IMR-90 (cell line): ENCODE data around the gene RELL1. TPM values are rescaled to one million over a fixed set of nuclear protein-coding genes. Genes with fewer than 3 reads are reported as not detected.

ENCODE experiments used
- ATAC-seq: fragments of 200-7000 bp; cut with Tn5 transposase; 2 replicates; pipeline ENCODE4 v1.9.1; 2020; ENCODE audit warnings: low read depth, mild to moderate bottlenecking, moderate library complexity
- BruUV-seq: library from RNA; stranded (reverse); fragments of 400-500 nt; replicated peaks from 2 replicates; lab custom pipeline; 2021; lab: Mats Ljungman, UMichigan
- CTCF ChIA-PET: fragments of 300-600 bp; formaldehyde crosslinking; extraction: SDS; loops from one replicate; lab custom pipeline; 2021; ENCODE audit warnings: antibody characterized with exemption; lab: Yijun Ruan, JAX
- POLR2A ChIA-PET: fragments of 300-600 bp; sonication (Branson Sonifier 250); formaldehyde crosslinking; loops from one replicate; lab custom pipeline; 2022; ENCODE audit warnings: antibody characterized with exemption; ENCODE audit not compliant: unreplicated experiment; lab: Charles Lee
- DNase-seq: peaks from one replicate; pipeline ENCODE4 v3.0.0; 2013
- H2AFZ ChIP-seq: replicated peaks from 2 replicates; pipeline ENCODE3; 2013; ENCODE audit warnings: low read length, mild to moderate bottlenecking; ENCODE audit not compliant: poor library complexity
- H2AK5ac ChIP-seq: 2 replicates; pipeline ENCODE4 v1.6.1; 2013; ENCODE audit warnings: low read depth, low read length, inconsistent platforms
- H2AK9ac ChIP-seq: replicated peaks from 2 replicates; pipeline ENCODE3; 2013; ENCODE audit warnings: mild to moderate bottlenecking, low read depth, low read length, moderate library complexity; ENCODE audit not compliant: poor library complexity
- H2BK120ac ChIP-seq: 2 replicates; pipeline ENCODE4 v1.6.1; 2013; ENCODE audit warnings: low read depth, low read length, inconsistent platforms
- H2BK15ac ChIP-seq: 3 replicates; pipeline ENCODE4 v1.6.1; 2013; ENCODE audit warnings: low read depth, low read length, inconsistent platforms
- H2BK20ac ChIP-seq: 2 replicates; pipeline ENCODE4 v1.6.1; 2013; ENCODE audit warnings: low read depth, mild to moderate bottlenecking, inconsistent platforms, low read length, moderate library complexity
- H2BK5ac ChIP-seq: 2 replicates; pipeline ENCODE4 v1.6.1; 2013; ENCODE audit warnings: mild to moderate bottlenecking, low read depth, low read length, inconsistent platforms; ENCODE audit not compliant: poor library complexity, severe bottlenecking
- H3K14ac ChIP-seq: replicated peaks from 2 replicates; pipeline ENCODE4 v1.6.1; 2013; ENCODE audit warnings: low read depth, low read length, inconsistent platforms
- H3K18ac ChIP-seq: 2 replicates; pipeline ENCODE4 v1.6.1; 2013; ENCODE audit warnings: low read depth, low read length, control low read depth
- H3K23ac ChIP-seq: 2 replicates; pipeline ENCODE4 v1.6.1; 2013; ENCODE audit warnings: low read depth, low read length, inconsistent platforms
- H3K27ac ChIP-seq: 2 replicates; pipeline ENCODE4 v1.5.1; 2013; ENCODE audit warnings: mild to moderate bottlenecking, control low read depth, low read length; ENCODE audit not compliant: insufficient read depth
- H3K27me3 ChIP-seq: 2 replicates; pipeline ENCODE4 v1.6.1; 2013; ENCODE audit warnings: low read length; ENCODE audit not compliant: control insufficient read depth, insufficient read depth
- H3K36me3 ChIP-seq: 2 replicates; pipeline ENCODE4 v1.6.1; 2013; ENCODE audit warnings: low read length, mixed read lengths; ENCODE audit not compliant: control insufficient read depth, insufficient read depth
- H3K4ac ChIP-seq: 2 replicates; pipeline ENCODE4 v1.6.1; 2013; ENCODE audit warnings: low read depth, low read length, inconsistent platforms
- H3K4me1 ChIP-seq: 2 replicates; pipeline ENCODE4 v1.6.1; 2013; ENCODE audit warnings: low read length, mixed read lengths; ENCODE audit not compliant: control insufficient read depth, insufficient read depth
- H3K4me2 ChIP-seq: 2 replicates; pipeline ENCODE4 v1.6.1; 2013; ENCODE audit warnings: low read depth, mild to moderate bottlenecking, control low read depth, low read length, moderate library complexity
- H3K4me3 ChIP-seq: 2 replicates; pipeline ENCODE4 v1.5.1; 2013; ENCODE audit warnings: low read depth, mild to moderate bottlenecking, control low read depth, low read length, moderate library complexity; ENCODE audit not compliant: insufficient read depth
- H3K56ac ChIP-seq: 2 replicates; pipeline ENCODE4 v1.6.1; 2013; ENCODE audit warnings: low read length, inconsistent platforms; ENCODE audit not compliant: insufficient read depth; ENCODE audit errors: extremely low read depth
- H3K79me1 ChIP-seq, 2 experiments: 2 replicates each; pipeline ENCODE4 v1.6.1; 2013; ENCODE audit warnings: low read length in 2 of 2, inconsistent platforms in 1 of 2, low read depth in 1 of 2
- H3K9ac ChIP-seq: 2 replicates; pipeline ENCODE4 v1.6.1; 2013; ENCODE audit warnings: low read depth, low read length, control low read depth
- H3K9me1 ChIP-seq: 2 replicates; pipeline ENCODE4 v1.6.1; 2013; ENCODE audit warnings: low read length, inconsistent platforms; ENCODE audit not compliant: insufficient read depth
- H3K9me3 ChIP-seq: 2 replicates; pipeline ENCODE4 v1.6.1; 2013; ENCODE audit warnings: low read length; ENCODE audit not compliant: control insufficient read depth, insufficient read depth
- H4K20me1 ChIP-seq: 2 replicates; pipeline ENCODE4 v1.6.1; 2013; ENCODE audit warnings: low read length, inconsistent platforms; ENCODE audit not compliant: insufficient read depth
- H4K5ac ChIP-seq: 2 replicates; pipeline ENCODE4 v1.6.1; 2013; ENCODE audit warnings: mild to moderate bottlenecking, low read depth, low read length, control low read depth
- H4K8ac ChIP-seq, 2 experiments: 2 replicates each; pipeline ENCODE4 v1.6.1; 2013; ENCODE audit warnings: low read depth in 2 of 2, low read length in 2 of 2, control low read depth in 1 of 2, inconsistent platforms in 1 of 2
- H4K91ac ChIP-seq: 2 replicates; pipeline ENCODE4 v1.6.1; 2013; ENCODE audit warnings: low read depth, low read length, inconsistent platforms; ENCODE audit not compliant: insufficient read depth
- BHLHE40 ChIP-seq: fragments of 150-350 bp; IDR thresholded peaks from 2 replicates; pipeline ENCODE4 v1.6.1; 2016; ENCODE audit warnings: mild to moderate bottlenecking, low read depth, low read length
- CEBPB ChIP-seq: IDR thresholded peaks from 2 replicates; pipeline ENCODE4 v1.6.1; 2012; ENCODE audit warnings: low read depth, low read length, improper control_type of control experiment
- FOS ChIP-seq: fragments of 150-350 bp; IDR thresholded peaks from 2 replicates; pipeline ENCODE4 v1.6.1; 2016; ENCODE audit warnings: low read depth, low read length
- MAFK ChIP-seq: IDR thresholded peaks from 2 replicates; pipeline ENCODE4 v1.6.1; 2012; ENCODE audit warnings: low read depth, low read length, improper control_type of control experiment
- MAZ ChIP-seq: IDR thresholded peaks from 2 replicates; pipeline ENCODE4 v1.6.1; 2012; ENCODE audit warnings: low read depth, mild to moderate bottlenecking, low read length, improper control_type of control experiment, moderate library complexity, borderline replicate concordance
- POLR2A ChIP-seq: IDR thresholded peaks from 2 replicates; pipeline ENCODE4 v1.6.1; 2012; ENCODE audit warnings: mild to moderate bottlenecking, low read depth, low read length
- RAD21 ChIP-seq: IDR thresholded peaks from 2 replicates; pipeline ENCODE4 v1.6.1; 2012; ENCODE audit warnings: low read length, improper control_type of control experiment
- RCOR1 ChIP-seq: IDR thresholded peaks from 2 replicates; pipeline ENCODE4 v1.6.1; 2012; ENCODE audit warnings: mild to moderate bottlenecking, low read length, improper control_type of control experiment; ENCODE audit not compliant: insufficient replicate concordance
- SMC3 ChIP-seq: fragments of 150-350 bp; IDR thresholded peaks from 2 replicates; pipeline ENCODE4 v1.6.1; 2016; ENCODE audit warnings: low read depth, mild to moderate bottlenecking, antibody characterized with exemption, low read length, moderate library complexity
- WGBS, 2 experiments: methylation state at CpG; one replicate each; pipeline versions ENCODE4 v1.1.5 to v1.1.7; 2013; ENCODE audit warnings: missing lambda C conversion rate in 2 of 2; ENCODE audit not compliant: insufficient read length in 1 of 2; ENCODE audit errors: extremely low coverage in 2 of 2; 5-methylcytosine and 5-hydroxymethylcytosine counted together
- dilution Hi-C: fragments of 300-500 bp; cut with HindIII; formaldehyde crosslinking; loops from one replicate; pipeline ENCODE4 v1.14.3; 2018; ENCODE audit warnings: low sequenced_read_pairs; ENCODE audit not compliant: unreplicated experiment
- in situ Hi-C: fragments of 300-500 bp; cut with MboI; formaldehyde crosslinking; loops from 3 replicates; pipeline ENCODE4 v1.14.3; 2019; ENCODE audit warnings: low sequenced_read_pairs, inconsistent platforms, mixed read lengths
- intact Hi-C: fragments of 100-400 bp; cut with micrococcal nuclease; formaldehyde crosslinking; loops from 2 replicates; pipeline ENCODE4 v1.10.0; 2022
- polyA plus RNA-seq, 3 experiments: library from polyadenylated mRNA; depleted of rRNA; stranded (reverse); fragments of >200 nt; gene quantifications; 2 replicates each; pipeline ENCODE4 v1.2.3, GENCODE V29; 2012; ENCODE audit warnings: low replicate concordance in 1 of 3
- total RNA-seq: library from RNA; depleted of rRNA; stranded (reverse); fragments of >200 nt; gene quantifications from 2 replicates; pipeline ENCODE4 v1.2.3, GENCODE V29; 2012
- TF ChIP-seq, protein P1 (sequence below): conservative IDR thresholded peaks from 2 replicates; pipeline ENCODE4 v1.5.1; 2012; ENCODE audit warnings: mild to moderate bottlenecking, low read depth, low read length, improper control_type of control experiment
- TF ChIP-seq, protein P2 (sequence below): fragments of 150-350 bp; IDR thresholded peaks from 2 replicates; pipeline ENCODE4 v1.6.1; 2016; ENCODE audit warnings: low read depth, mild to moderate bottlenecking, low read length, moderate library complexity, borderline replicate concordance

Gene RELL1
- total and polyA plus RNA-seq, 2 of the 4 experiments (the other 2 are of a cell fraction), result 6.8 to 39.6 TPM

DNA sequence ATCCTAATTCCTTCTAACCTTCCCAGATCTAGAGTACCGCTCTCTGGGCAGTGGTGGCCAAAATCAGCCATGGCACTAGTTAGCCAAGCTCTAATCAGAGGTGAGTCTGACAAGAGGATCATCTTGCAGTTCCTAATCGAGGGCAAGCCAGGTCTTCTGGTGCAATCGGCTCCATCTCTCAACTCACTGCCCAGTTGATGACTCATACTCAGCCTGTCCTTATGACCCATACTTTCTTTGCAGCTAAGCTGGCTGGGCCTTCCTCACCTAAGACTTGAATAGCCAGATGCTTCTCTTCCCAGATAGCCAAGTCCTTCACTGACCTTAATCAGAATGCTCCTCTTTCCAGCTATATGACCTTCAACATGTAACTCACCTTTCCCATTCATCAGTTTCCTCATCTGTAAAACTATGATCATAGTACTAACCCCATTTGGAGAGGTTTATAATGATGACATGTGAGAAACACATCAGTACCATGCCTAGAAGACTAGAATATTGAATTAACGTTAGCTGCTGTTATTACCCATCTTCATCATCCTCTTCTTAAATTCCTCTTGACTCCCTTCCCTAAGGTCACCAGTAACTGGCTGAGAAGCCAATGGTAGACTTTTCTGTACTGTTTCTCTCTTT lies 57.1 kb downstream of the RELL1 start:
- intact Hi-C loops, result no loop called here
- Histone ChIP-seq H4K8ac (no peak overlapping the region), H4K91ac (no peak overlapping the region), H3K4me2 (no peak overlapping the region), H2BK120ac (no peak overlapping the region), H2BK15ac (no peak overlapping the region), H3K36me3 (peaks cover 12% of the 10 kb centered on the region), H2AFZ (no peak overlapping the region), H4K5ac (no peak overlapping the region), H3K56ac (no peak overlapping the region), H2BK5ac (no peak overlapping the region), H3K79me1 (peaks cover 3% of the 10 kb centered on the region in 2 experiments; a peak in 2 of 4 replicates), H3K4me3 (no peak overlapping the region), H3K27me3 (no peaks in the 10 kb centered on the region), H3K9me3 (no peaks in the 10 kb centered on the region), H3K4me1 (peaks cover 2% of the 10 kb centered on the region; the same call in 1 of the 2 replicates), H3K18ac (no peak overlapping the region), H3K27ac (no peak overlapping the region), H2AK5ac (no peak overlapping the region), H2AK9ac (no peak overlapping the region), H2BK20ac (no peak overlapping the region), H3K9me1 (peaks cover 17% of the 10 kb centered on the region), H4K20me1 (no peaks in the 10 kb centered on the region), H3K14ac (no peak overlapping the region), H3K9ac (no peak overlapping the region), H3K4ac (no peak overlapping the region), H3K23ac (no peak overlapping the region)
- dilution Hi-C loops, result no loop called here
- BruUV-seq, result no TSS peak
- ChIA-PET POLR2A (no interaction called here), CTCF (no interaction called here)
- DNase-seq, result peak; percentile 87
- peak; percentile 89 for ATAC-seq
- in situ Hi-C loops, result no loop called here
- WGBS, 2 experiments, result 64% methylated on average over 2 of the region's 4 CpGs; no CpG with 5 or more reads in 1 of the 2 experiments
- TF ChIP-seq POLR2A (no peak), MAFK (no peak), RCOR1 (no peak), FOS (peak; percentile 95), BHLHE40 (peak; percentile 8; the same call in 1 of the 2 replicates), CEBPB (peak; percentile 84), MAZ (no peak), SMC3 (no peak), RAD21 (no peak)
- TF ChIP-seq, protein P1, sequence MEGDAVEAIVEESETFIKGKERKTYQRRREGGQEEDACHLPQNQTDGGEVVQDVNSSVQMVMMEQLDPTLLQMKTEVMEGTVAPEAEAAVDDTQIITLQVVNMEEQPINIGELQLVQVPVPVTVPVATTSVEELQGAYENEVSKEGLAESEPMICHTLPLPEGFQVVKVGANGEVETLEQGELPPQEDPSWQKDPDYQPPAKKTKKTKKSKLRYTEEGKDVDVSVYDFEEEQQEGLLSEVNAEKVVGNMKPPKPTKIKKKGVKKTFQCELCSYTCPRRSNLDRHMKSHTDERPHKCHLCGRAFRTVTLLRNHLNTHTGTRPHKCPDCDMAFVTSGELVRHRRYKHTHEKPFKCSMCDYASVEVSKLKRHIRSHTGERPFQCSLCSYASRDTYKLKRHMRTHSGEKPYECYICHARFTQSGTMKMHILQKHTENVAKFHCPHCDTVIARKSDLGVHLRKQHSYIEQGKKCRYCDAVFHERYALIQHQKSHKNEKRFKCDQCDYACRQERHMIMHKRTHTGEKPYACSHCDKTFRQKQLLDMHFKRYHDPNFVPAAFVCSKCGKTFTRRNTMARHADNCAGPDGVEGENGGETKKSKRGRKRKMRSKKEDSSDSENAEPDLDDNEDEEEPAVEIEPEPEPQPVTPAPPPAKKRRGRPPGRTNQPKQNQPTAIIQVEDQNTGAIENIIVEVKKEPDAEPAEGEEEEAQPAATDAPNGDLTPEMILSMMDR, result no peak
- TF ChIP-seq, protein P2, sequence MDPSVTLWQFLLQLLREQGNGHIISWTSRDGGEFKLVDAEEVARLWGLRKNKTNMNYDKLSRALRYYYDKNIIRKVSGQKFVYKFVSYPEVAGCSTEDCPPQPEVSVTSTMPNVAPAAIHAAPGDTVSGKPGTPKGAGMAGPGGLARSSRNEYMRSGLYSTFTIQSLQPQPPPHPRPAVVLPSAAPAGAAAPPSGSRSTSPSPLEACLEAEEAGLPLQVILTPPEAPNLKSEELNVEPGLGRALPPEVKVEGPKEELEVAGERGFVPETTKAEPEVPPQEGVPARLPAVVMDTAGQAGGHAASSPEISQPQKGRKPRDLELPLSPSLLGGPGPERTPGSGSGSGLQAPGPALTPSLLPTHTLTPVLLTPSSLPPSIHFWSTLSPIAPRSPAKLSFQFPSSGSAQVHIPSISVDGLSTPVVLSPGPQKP, result no peak
